ENCODE measurements around the gene SPATC1L.
"Not testable (repeated sequence)": the region's sequence is repeated elsewhere in the genome, so short reads cannot be mapped to it uniquely, and the experiment has no call there.

SPATC1L gene

GRCh38 chr21:46183910-46184624, at the start of gene SPATC1L:
Gene SPATC1L, minus strand, starts transcription at chr21:46184459. Its CDS starts 1,643 bp downstream, at chr21:46182816.
- DNase-seq (ENCODE audit: low spot score) = peak; percentile 89

GRCh38 chr21:46229923-46230260, 45.6 kb upstream of the SPATC1L start:
- DNase-seq (ENCODE audit: low spot score) = no peak

GRCh38 chr21:46229133-46229922, 45.1 kb upstream of the SPATC1L start:
- DNase-seq (ENCODE audit: low spot score) = peak; percentile 26

- peak; percentile 100 for DNase-seq (ENCODE audit: low spot score)
These were observed 44.2 kb upstream of the SPATC1L start, which contains the start of gene LSS for GRCh38 chr21:46228345-46229051. Gene LSS, minus strand, starts transcription at chr21:46228774. Its CDS starts 29 bp downstream, at chr21:46228745.

- DNase-seq (ENCODE audit: low spot score) = no peak
These were observed 43.6 kb upstream of the SPATC1L start for GRCh38 chr21:46227811-46228344.

- DNase-seq (ENCODE audit: low spot score) = no peak
These were observed 42.8 kb upstream of the SPATC1L start for GRCh38 chr21:46226920-46227599.

GRCh38 chr21:46226146-46226545, 41.9 kb upstream of the SPATC1L start:
- no peak for DNase-seq (ENCODE audit: low spot score)

- DNase-seq (ENCODE audit: low spot score) = not testable (repeated sequence)
These were observed 39.4 kb upstream of the SPATC1L start for GRCh38 chr21:46223661-46224060.

- no peak for DNase-seq (ENCODE audit: low spot score)
These were observed 39.0 kb upstream of the SPATC1L start for GRCh38 chr21:46223217-46223616.

- DNase-seq (ENCODE audit: low spot score) = no peak
These were observed 38.3 kb upstream of the SPATC1L start for GRCh38 chr21:46222436-46223116.

GRCh38 chr21:46221664-46222435, 37.6 kb upstream of the SPATC1L start:
- no peak for DNase-seq (ENCODE audit: low spot score)

- DNase-seq (ENCODE audit: low spot score) = no peak
These were observed 36.6 kb upstream of the SPATC1L start for GRCh38 chr21:46220847-46221246.

- DNase-seq (ENCODE audit: low spot score) = no peak
These were observed 36.1 kb upstream of the SPATC1L start for GRCh38 chr21:46220275-46220810.

GRCh38 chr21:46219591-46220239, 35.5 kb upstream of the SPATC1L start:
- DNase-seq (ENCODE audit: low spot score) = no peak

GRCh38 chr21:46218906-46219590, 34.8 kb upstream of the SPATC1L start:
- no peak for DNase-seq (ENCODE audit: low spot score)

- DNase-seq (ENCODE audit: low spot score) = no peak
These were observed 33.4 kb upstream of the SPATC1L start for GRCh38 chr21:46217511-46218196.

- no peak for DNase-seq (ENCODE audit: low spot score)
These were observed 32.0 kb upstream of the SPATC1L start for GRCh38 chr21:46216132-46216747.
